ENCODE data around the gene SARNP.
"Not testable (repeated sequence)": the region's sequence is repeated elsewhere in the genome, so short reads cannot be mapped to it uniquely, and the experiment has no call there.

SARNP gene

DNA sequence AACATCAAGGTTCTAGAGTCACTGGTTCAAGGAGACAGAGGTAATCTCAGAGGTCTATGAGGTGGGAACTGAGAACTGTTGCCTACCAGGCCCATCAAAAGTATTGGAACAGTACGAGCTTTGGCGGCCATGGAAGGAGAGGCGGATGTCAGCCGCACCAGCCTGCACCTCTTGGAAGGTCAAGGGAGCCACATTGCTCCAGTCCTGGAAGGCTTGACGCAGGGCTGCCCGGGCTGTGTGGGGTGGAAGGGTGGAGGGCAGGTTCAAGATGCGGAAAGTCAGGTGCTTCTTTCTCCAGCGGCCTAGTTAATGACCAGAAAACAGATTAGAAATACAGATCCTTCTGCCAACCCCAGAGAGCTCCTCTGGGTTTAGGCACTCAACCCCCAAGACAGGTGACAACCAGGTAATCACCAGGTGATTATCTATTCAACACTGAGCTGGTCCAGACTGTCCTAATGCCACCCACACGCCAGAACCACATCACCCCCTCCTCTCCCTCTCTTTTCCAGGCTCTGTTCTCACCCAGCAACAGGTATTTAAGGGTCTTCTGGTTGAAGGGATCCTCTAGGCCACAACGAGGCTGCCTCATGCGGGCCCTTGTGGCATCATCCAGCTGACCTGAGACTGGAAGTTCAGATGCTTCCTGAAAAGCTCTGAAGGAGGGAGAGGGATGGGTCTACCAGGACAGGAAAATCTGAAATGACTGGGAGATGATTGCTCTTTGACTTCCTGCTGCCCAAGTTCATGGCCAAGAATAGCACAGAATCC lies 23.2 kb upstream of the SARNP start:
- no peak for FAIRE-seq
- no peak for DNase-seq (ENCODE audit: insufficient read length, low spot score)

DNA sequence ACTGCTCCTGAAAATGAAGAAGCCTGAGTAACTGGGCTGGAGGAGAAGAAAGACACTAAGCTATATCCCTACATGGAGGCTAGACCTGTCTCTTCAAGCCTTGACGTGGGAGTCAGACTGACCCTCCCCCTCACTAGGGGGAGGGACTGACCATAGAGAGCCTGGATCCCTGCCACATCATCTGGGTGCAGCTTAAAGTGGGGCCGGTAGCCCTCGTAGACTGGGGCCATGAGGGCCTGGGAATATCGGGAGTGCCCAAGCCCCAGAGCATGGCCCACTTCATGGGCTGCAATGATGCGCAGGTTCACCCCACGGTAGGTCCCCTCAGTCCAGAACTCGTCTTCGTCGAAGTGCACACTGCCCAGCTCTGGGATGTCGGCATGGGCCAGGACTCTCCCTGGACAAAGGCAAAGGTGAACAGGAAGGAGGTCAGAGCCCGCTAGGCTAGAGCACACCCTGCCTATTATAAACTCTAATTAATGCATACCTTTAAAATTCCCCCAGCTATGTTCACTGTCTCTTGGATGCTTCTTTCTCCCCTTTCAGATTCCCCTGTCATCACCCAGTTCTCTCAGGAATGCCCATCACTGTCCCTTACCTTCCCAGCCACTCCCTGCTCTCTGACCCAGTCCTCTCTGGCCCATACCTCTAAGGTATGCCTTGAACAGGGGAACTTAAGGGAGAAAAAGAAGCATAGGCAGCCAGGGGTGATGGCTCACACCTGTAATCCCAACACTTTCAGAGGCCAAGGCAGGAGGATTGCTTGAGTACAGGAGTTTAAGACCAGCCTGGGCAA lies 22.0 kb upstream of the SARNP start:
- FAIRE-seq, result no peak
- no peak for DNase-seq (ENCODE audit: insufficient read length, low spot score)

DNA sequence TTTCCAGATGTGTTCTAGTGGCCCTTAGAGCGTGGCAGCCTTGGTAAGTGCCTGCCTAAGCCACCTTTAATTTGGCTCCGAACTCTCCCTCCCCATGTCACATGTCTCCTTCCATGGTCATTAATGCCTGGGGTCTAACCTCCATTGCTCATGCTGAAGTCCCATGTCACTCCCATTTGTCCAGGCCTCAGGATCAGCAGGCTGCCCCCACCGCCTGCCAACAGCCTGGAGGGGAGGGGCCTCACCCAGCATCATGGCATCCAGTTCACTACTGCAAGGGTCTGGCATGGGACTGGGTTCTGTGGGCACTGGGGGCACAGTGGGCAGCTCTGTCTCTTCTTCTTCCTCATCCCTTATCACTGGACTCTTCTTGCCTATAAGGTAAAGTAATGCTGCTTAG lies 20.8 kb upstream of the SARNP start:
- no peak for FAIRE-seq
- DNase-seq (ENCODE audit: insufficient read length, low spot score), result no peak

DNA sequence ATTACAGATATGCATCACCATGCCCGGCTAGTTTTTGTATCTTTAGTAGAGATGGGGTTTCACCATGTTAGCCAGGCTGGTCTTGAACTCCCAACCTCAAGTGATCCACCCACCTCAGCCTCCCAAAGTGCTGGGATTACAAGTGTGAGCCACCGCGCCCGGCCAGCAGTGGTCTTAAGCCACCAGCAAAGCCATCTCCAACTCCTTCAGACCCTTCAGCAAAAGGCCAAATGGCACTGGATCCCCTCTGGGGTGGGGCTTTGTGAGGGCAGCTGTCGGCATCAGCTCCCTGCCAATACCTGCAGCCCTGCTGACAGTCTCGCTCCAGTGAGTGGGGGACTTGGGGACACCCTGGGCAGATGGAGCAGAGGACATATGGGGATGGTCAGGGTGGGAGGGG lies 16.9 kb upstream of the SARNP start:
- not testable (repeated sequence) for FAIRE-seq; DNase-seq (ENCODE audit: insufficient read length, low spot score)

- no peak for FAIRE-seq
- DNase-seq (ENCODE audit: insufficient read length, low spot score), result no peak
These were observed 15.5 kb upstream of the SARNP start for GRCh38 chr12:55833056-55833455.

GRCh38 chr12:55831447-55831815 lies 13.9 kb upstream of the SARNP start:
- FAIRE-seq (no peak), DNase-seq (ENCODE audit: insufficient read length, low spot score) (no peak)

DNA sequence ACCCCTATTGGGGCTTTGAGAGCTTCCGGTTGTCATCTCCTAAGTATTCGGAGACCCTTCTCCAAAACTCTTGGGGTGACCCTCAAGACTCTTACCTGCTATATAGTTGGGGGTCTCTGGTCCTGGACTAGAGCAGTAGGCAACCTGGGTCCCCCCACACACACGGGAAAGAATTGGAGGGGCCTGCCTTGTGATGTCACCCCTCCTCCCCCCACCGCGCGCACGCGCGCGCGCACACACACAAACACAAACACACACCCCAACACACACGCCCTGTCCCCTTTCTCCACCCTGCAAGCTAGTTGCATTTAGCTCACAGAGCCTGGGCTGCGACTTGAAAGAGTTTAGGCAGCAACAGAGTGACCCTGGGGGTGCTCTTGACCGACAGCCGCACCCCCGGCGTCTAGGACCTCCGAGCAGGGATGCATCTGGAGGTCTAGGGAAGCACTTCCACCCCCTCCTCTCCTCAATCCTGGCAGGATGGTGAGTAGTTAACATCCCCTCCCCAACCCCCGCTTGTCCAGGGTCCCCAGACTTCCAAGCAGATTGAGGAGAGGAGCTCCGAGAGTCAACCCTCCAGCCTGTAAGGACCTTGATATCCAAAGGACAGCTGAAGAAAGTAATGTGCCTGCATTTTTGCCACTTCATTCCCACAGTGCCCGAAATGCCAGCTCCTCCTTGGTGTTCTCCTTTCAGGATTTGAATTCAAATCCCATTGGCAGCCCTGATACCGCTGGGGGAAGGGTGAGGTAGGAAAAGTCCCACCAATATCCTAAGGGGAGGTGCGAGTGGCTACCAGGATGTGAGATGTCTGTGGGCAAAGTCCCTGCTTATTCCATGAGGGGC lies 13.3 kb upstream of the SARNP start:
- FAIRE-seq (peak; percentile 40), DNase-seq (ENCODE audit: insufficient read length, low spot score) (peak; percentile 65)

DNA sequence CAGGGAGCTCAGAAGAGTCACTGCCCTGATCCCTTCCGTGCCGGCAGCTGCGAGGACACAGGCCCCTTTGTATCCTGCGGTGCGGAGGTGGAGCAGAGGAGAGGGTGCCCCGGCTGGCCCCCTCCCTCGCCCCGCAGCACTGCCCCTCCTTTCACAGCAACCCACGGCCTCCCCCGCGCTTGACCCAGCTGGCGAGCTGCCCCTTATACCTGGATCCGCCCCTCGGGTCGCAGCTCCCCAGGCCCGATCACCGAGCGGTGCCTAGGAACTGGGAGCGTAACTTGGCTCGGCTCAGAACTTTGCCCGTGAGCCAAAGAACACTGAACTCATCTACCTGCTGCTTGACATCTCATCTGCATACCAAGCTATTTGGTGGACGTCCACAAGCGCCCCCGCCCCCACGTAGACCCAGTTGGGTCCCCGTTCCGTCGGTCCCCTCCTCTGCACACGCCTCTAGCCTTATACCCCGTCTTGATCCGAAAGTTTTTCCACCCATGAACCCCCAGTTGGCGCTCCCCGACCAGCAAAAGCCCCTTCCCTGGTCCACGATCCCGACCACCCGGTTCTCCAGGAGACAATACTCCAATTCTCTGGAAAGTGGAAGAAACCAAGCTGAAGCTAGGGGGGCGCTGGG lies 12.6 kb upstream of the SARNP start:
- FAIRE-seq (no peak), DNase-seq (ENCODE audit: insufficient read length, low spot score) (peak; percentile 67)

DNA sequence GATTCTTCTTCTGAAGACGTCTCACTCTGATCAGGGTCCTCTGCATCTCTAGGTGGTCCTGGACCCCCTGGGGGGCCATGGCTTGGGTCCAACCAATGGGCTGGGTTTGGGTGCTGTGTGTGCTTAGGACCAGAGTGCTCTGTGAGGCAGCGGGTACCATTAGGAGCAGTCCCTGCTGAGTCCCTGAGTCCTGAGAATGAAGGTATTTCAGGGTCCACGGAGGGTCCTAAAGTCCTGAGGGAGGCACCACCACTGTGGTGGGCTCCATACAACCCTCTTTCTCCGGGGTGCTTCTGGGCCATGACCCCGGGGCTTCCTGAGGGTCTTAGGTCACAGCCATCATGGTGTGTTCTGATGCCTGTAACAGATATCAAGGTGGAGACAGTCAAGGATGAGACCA lies 10.8 kb upstream of the SARNP start:
- no peak for FAIRE-seq

DNA sequence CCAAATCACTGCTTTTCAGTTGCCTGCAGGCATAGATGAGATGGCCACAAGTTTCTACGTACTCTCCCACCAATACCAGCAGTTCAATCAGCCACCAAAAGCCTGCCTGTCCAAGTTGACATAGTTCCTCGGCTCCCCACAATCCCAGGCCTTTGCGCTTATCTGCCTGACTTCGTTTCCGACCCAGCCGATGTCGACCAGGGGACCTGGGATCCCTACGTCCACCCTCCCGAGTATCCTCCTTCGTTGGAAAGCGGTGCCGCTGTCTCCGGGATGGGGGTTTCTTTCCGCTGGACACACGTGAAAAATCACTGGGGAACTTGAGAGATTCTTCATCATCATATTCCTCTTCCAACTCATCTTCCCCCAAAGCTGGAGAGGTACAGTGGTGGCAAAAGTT lies 10.3 kb upstream of the SARNP start:
- FAIRE-seq (no peak), DNase-seq (ENCODE audit: insufficient read length, low spot score) (no peak)

More for the DNA sequence above, 10.8 kb upstream of the SARNP start:
- no peak for DNase-seq (ENCODE audit: insufficient read length, low spot score)

DNA sequence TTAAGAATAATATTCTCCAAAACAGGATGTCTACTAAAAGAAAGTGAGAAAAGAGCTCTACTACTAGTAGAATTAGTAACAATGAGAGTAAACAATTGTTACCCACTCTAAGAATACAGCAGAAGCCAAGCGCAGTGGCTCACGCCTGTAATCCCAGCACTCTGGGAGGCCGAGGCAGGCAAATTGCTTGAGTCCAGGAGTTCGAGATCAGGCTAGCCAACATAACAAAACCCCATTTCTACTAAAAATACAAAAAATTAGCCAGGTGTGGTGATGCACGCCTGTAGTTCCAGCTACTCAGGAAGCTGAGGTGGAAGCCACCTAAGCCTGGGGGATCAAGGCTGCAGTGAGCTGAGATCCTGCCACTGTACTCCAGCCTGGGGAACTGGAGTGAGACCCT lies 7.2 kb upstream of the SARNP start:
- no peak for DNase-seq (ENCODE audit: insufficient read length, low spot score)
- no peak for FAIRE-seq

- FAIRE-seq, result no peak
- DNase-seq (ENCODE audit: insufficient read length, low spot score), result no peak
These were observed 5.9 kb upstream of the SARNP start for GRCh38 chr12:55823419-55823818.

DNA sequence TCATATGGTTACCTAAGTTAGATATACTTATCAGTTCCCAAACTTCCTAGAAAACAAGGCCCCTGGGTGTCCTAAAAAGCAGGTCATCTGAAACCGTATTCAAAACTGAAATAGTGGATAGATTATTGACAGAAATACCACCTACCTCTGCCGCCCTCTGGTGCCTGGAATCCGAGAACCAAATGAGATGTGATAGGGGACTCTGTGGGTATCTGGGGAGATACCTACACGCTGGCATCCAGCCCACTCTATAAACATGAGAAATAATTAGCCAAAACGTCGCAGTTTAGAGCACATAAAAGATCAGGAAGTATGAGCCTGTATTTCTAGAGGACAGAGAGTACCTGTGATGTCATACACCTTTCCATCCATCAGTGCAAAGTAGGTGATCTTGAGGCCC lies 4.7 kb upstream of the SARNP start:
- FAIRE-seq (no peak), DNase-seq (ENCODE audit: insufficient read length, low spot score) (no peak)

GRCh38 chr12:55820679-55821078 lies 3.2 kb upstream of the SARNP start:
- FAIRE-seq, result no peak
- DNase-seq (ENCODE audit: insufficient read length, low spot score), result no peak

DNA sequence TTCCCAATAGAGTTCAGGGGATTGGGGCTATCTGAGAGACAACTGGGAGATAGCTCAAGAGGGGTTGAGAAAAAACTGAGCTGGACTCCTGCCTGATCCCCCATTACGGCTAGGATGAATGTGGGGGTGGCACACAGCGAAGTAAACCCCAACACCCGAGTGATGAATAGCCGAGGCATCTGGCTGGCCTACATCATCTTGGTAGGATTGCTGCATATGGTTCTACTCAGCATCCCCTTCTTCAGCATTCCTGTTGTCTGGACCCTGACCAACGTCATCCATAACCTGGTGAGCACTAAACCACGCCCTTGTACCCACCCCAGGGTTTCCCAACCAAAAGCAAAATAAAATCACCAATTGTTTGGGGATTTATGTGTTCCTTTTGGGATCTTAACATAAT lies 1.4 kb upstream of the SARNP start:
- no peak for FAIRE-seq
- no peak for DNase-seq (ENCODE audit: insufficient read length, low spot score)

DNA sequence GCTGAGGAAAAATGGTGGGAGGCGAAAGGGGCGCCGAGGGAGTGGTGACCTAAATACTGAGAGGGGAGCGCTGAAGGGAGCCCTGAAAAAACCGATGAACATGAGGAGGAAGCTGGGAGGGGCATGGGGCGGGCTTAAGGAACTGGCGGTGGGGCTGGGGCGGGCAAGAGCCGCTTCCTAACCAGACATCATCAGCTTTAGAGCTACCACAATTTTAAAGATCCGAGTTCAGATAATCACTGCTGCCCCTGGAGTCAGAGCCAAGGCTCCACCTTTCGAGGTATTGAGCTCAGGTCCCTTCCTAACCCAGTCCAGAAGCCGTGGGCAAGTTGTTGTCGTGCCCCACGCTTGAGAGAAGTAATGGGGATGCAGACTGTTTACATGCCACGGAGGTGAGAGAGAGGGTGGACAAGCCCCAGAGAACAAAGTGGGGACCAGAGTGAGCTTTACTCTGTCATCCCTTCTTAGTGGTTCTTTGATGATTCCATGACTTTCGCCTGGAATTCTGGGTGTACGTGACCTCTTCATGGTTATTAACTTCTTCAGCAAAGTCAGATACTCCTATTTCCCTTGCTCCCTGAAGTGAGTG lies 710 bp upstream of the SARNP start:
- FAIRE-seq (no peak), DNase-seq (ENCODE audit: insufficient read length, low spot score) (peak; percentile 48)

GRCh38 chr12:55816881-55817344 lies 611 bp downstream of the SARNP start:
- DNase-seq (ENCODE audit: insufficient read length, low spot score) (no peak), FAIRE-seq (no peak)

DNA sequence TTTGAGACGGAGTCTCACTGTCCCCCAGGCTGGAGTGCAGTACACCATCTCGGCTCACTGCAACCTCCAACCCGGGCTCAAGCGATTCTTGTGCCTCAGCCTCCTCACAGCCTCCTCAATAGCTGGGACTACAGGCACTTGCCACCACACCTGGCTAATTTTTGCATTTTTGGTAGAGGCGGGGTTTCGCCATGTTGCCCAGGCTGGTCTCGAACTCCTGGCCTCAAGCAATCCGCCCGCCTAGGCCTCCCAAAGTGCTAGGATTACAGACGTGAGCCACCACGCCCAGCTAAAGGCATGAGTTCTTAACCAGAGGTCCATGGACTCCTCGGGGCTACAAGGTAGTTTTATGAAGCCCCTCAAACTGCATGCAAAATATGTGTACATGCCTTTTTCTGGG lies 2.1 kb downstream of the SARNP start:
- DNase-seq (ENCODE audit: insufficient read length, low spot score) (no peak), FAIRE-seq (no peak)

GRCh38 chr12:55814257-55814656 lies 3.3 kb downstream of the SARNP start:
- no peak for DNase-seq (ENCODE audit: insufficient read length, low spot score)
- FAIRE-seq, result no peak

GRCh38 chr12:55812088-55812487 lies 5.4 kb downstream of the SARNP start:
- FAIRE-seq (no peak), DNase-seq (ENCODE audit: insufficient read length, low spot score) (no peak)
